Measurements from ENCODE around the gene COX20. TPM values are rescaled to one million over a fixed set of nuclear protein-coding genes. Genes with fewer than 3 reads are reported as not detected.

The COX20 gene
- total and polyA plus RNA-seq, 2 of the 13 experiments (the other 11 are each of a cell fraction or from before 2014, with no cell fraction given) = 34.4 to 95.8 TPM

GRCh38 chr1:244835276-244836134, at the start of gene COX20 (continued):
- TF ChIP-seq ZNF691 (CRISPR knock-in tag; IDR thresholded peaks at IDR 0.05; ENCODE audit: borderline replicate concordance, low read depth) (no peak), ZNF101 (CRISPR knock-in tag; IDR thresholded peaks at IDR 0.05; ENCODE audit: borderline replicate concordance, low read depth) (no peak), BATF2 (CRISPR knock-in tag; IDR thresholded peaks at IDR 0.05) (peak; percentile 87), ZNF772 (CRISPR knock-in tag; IDR thresholded peaks at IDR 0.05) (peak; percentile 74), SMARCC2 (IDR thresholded peaks at IDR 0.05) (no peak), TEAD2 (CRISPR knock-in tag; IDR thresholded peaks at IDR 0.05) (no peak), NCOR1 (IDR thresholded peaks at IDR 0.05; ENCODE audit: borderline replicate concordance, low read length) (no peak), PRPF4 (IDR thresholded peaks at IDR 0.05; ENCODE audit: low read depth, low read length, poor library complexity, severe bottlenecking) (no peak), ZNF749 (CRISPR knock-in tag; IDR thresholded peaks at IDR 0.05; ENCODE audit: borderline replicate concordance) (no peak), ZNF609 (CRISPR knock-in tag; IDR thresholded peaks at IDR 0.05; ENCODE audit: borderline replicate concordance) (no peak), HCFC1 (IDR thresholded peaks at IDR 0.05; ENCODE audit: low read depth, low read length) (0 out of 2 replicates have a peak, but pooled peaks have one; percentile 4), REXO4 (CRISPR knock-in tag; IDR thresholded peaks at IDR 0.05; ENCODE audit: borderline replicate concordance) (no peak), BCL3 (CRISPR knock-in tag; IDR thresholded peaks at IDR 0.05) (0 out of 2 replicates have a peak, but pooled peaks have one; percentile 13), ETV6 (CRISPR knock-in tag; conservative IDR thresholded peaks at IDR 0.05) (no peak), ZNF451 (CRISPR knock-in tag; IDR thresholded peaks at IDR 0.05) (peak; percentile 20; the same call in 1 of the 2 replicates), ZNF660 (CRISPR knock-in tag; IDR thresholded peaks at IDR 0.05; ENCODE audit: borderline replicate concordance, low read depth) (no peak), ZFP36 (IDR thresholded peaks at IDR 0.05; ENCODE audit: borderline replicate concordance, low read depth, low read length, partially characterized antibody) (peak; percentile 2), ZNF710 (CRISPR knock-in tag; IDR thresholded peaks at IDR 0.05; ENCODE audit: borderline replicate concordance) (no peak; the same call in none of the 2 replicates)

Data from HepG2 (cell line).